IMR-90 (cell line): ENCODE measurements around the gene CNTLN. TPM values are rescaled to one million over a fixed set of nuclear protein-coding genes. Genes with fewer than 3 reads are reported as not detected.

ENCODE experiments used
- ATAC-seq: fragments of 200-7000 bp; cut with Tn5 transposase; 2 replicates; pipeline ENCODE4 v1.9.1; 2020; ENCODE audit warnings: low read depth, mild to moderate bottlenecking, moderate library complexity
- BruUV-seq: library from RNA; stranded (reverse); fragments of 400-500 nt; replicated peaks from 2 replicates; lab custom pipeline; 2021; lab: Mats Ljungman, UMichigan
- CTCF ChIA-PET: fragments of 300-600 bp; formaldehyde crosslinking; extraction: SDS; loops from one replicate; lab custom pipeline; 2021; ENCODE audit warnings: antibody characterized with exemption; lab: Yijun Ruan, JAX
- POLR2A ChIA-PET: fragments of 300-600 bp; sonication (Branson Sonifier 250); formaldehyde crosslinking; loops from one replicate; lab custom pipeline; 2022; ENCODE audit warnings: antibody characterized with exemption; ENCODE audit not compliant: unreplicated experiment; lab: Charles Lee
- DNase-seq: peaks from one replicate; pipeline ENCODE4 v3.0.0; 2013
- H2AFZ ChIP-seq: replicated peaks from 2 replicates; pipeline ENCODE3; 2013; ENCODE audit warnings: low read length, mild to moderate bottlenecking; ENCODE audit not compliant: poor library complexity
- H2AK5ac ChIP-seq: 2 replicates; pipeline ENCODE4 v1.6.1; 2013; ENCODE audit warnings: low read depth, low read length, inconsistent platforms
- H2AK9ac ChIP-seq: replicated peaks from 2 replicates; pipeline ENCODE3; 2013; ENCODE audit warnings: mild to moderate bottlenecking, low read depth, low read length, moderate library complexity; ENCODE audit not compliant: poor library complexity
- H2BK120ac ChIP-seq: 2 replicates; pipeline ENCODE4 v1.6.1; 2013; ENCODE audit warnings: low read depth, low read length, inconsistent platforms
- H2BK15ac ChIP-seq: 3 replicates; pipeline ENCODE4 v1.6.1; 2013; ENCODE audit warnings: low read depth, low read length, inconsistent platforms
- H2BK20ac ChIP-seq: 2 replicates; pipeline ENCODE4 v1.6.1; 2013; ENCODE audit warnings: low read depth, mild to moderate bottlenecking, inconsistent platforms, low read length, moderate library complexity
- H2BK5ac ChIP-seq: 2 replicates; pipeline ENCODE4 v1.6.1; 2013; ENCODE audit warnings: mild to moderate bottlenecking, low read depth, low read length, inconsistent platforms; ENCODE audit not compliant: poor library complexity, severe bottlenecking
- H3K14ac ChIP-seq: replicated peaks from 2 replicates; pipeline ENCODE4 v1.6.1; 2013; ENCODE audit warnings: low read depth, low read length, inconsistent platforms
- H3K18ac ChIP-seq: 2 replicates; pipeline ENCODE4 v1.6.1; 2013; ENCODE audit warnings: low read depth, low read length, control low read depth
- H3K23ac ChIP-seq: 2 replicates; pipeline ENCODE4 v1.6.1; 2013; ENCODE audit warnings: low read depth, low read length, inconsistent platforms
- H3K27ac ChIP-seq: 2 replicates; pipeline ENCODE4 v1.5.1; 2013; ENCODE audit warnings: mild to moderate bottlenecking, control low read depth, low read length; ENCODE audit not compliant: insufficient read depth
- H3K27me3 ChIP-seq: 2 replicates; pipeline ENCODE4 v1.6.1; 2013; ENCODE audit warnings: low read length; ENCODE audit not compliant: control insufficient read depth, insufficient read depth
- H3K36me3 ChIP-seq: 2 replicates; pipeline ENCODE4 v1.6.1; 2013; ENCODE audit warnings: low read length, mixed read lengths; ENCODE audit not compliant: control insufficient read depth, insufficient read depth
- H3K4ac ChIP-seq: 2 replicates; pipeline ENCODE4 v1.6.1; 2013; ENCODE audit warnings: low read depth, low read length, inconsistent platforms
- H3K4me1 ChIP-seq: 2 replicates; pipeline ENCODE4 v1.6.1; 2013; ENCODE audit warnings: low read length, mixed read lengths; ENCODE audit not compliant: control insufficient read depth, insufficient read depth
- H3K4me2 ChIP-seq: 2 replicates; pipeline ENCODE4 v1.6.1; 2013; ENCODE audit warnings: low read depth, mild to moderate bottlenecking, control low read depth, low read length, moderate library complexity
- H3K4me3 ChIP-seq: 2 replicates; pipeline ENCODE4 v1.5.1; 2013; ENCODE audit warnings: low read depth, mild to moderate bottlenecking, control low read depth, low read length, moderate library complexity; ENCODE audit not compliant: insufficient read depth
- H3K56ac ChIP-seq: 2 replicates; pipeline ENCODE4 v1.6.1; 2013; ENCODE audit warnings: low read length, inconsistent platforms; ENCODE audit not compliant: insufficient read depth; ENCODE audit errors: extremely low read depth
- H3K79me1 ChIP-seq, 2 experiments: 2 replicates each; pipeline ENCODE4 v1.6.1; 2013; ENCODE audit warnings: low read length in 2 of 2, inconsistent platforms in 1 of 2, low read depth in 1 of 2
- H3K9ac ChIP-seq: 2 replicates; pipeline ENCODE4 v1.6.1; 2013; ENCODE audit warnings: low read depth, low read length, control low read depth
- H3K9me1 ChIP-seq: 2 replicates; pipeline ENCODE4 v1.6.1; 2013; ENCODE audit warnings: low read length, inconsistent platforms; ENCODE audit not compliant: insufficient read depth
- H3K9me3 ChIP-seq: 2 replicates; pipeline ENCODE4 v1.6.1; 2013; ENCODE audit warnings: low read length; ENCODE audit not compliant: control insufficient read depth, insufficient read depth
- H4K20me1 ChIP-seq: 2 replicates; pipeline ENCODE4 v1.6.1; 2013; ENCODE audit warnings: low read length, inconsistent platforms; ENCODE audit not compliant: insufficient read depth
- H4K5ac ChIP-seq: 2 replicates; pipeline ENCODE4 v1.6.1; 2013; ENCODE audit warnings: mild to moderate bottlenecking, low read depth, low read length, control low read depth
- H4K8ac ChIP-seq, 2 experiments: 2 replicates each; pipeline ENCODE4 v1.6.1; 2013; ENCODE audit warnings: low read depth in 2 of 2, low read length in 2 of 2, control low read depth in 1 of 2, inconsistent platforms in 1 of 2
- H4K91ac ChIP-seq: 2 replicates; pipeline ENCODE4 v1.6.1; 2013; ENCODE audit warnings: low read depth, low read length, inconsistent platforms; ENCODE audit not compliant: insufficient read depth
- BHLHE40 ChIP-seq: fragments of 150-350 bp; IDR thresholded peaks from 2 replicates; pipeline ENCODE4 v1.6.1; 2016; ENCODE audit warnings: mild to moderate bottlenecking, low read depth, low read length
- CHD1 ChIP-seq: IDR thresholded peaks from 2 replicates; pipeline ENCODE4 v1.6.1; 2012; ENCODE audit warnings: low read depth, low read length, improper control_type of control experiment
- MXI1 ChIP-seq: IDR thresholded peaks from 2 replicates; pipeline ENCODE4 v1.6.1; 2012; ENCODE audit warnings: low read depth, mild to moderate bottlenecking, low read length, moderate library complexity, borderline replicate concordance
- NFE2L2 ChIP-seq: fragments of 150-350 bp; IDR thresholded peaks from 2 replicates; pipeline ENCODE4 v1.6.1; 2016; ENCODE audit warnings: low read depth, mild to moderate bottlenecking, low read length
- POLR2A ChIP-seq: IDR thresholded peaks from 2 replicates; pipeline ENCODE4 v1.6.1; 2012; ENCODE audit warnings: mild to moderate bottlenecking, low read depth, low read length
- RFX5 ChIP-seq: IDR thresholded peaks from 2 replicates; pipeline ENCODE4 v1.8.0; 2012; ENCODE audit warnings: low read depth, mild to moderate bottlenecking, low read length, moderate library complexity
- SMC3 ChIP-seq: fragments of 150-350 bp; IDR thresholded peaks from 2 replicates; pipeline ENCODE4 v1.6.1; 2016; ENCODE audit warnings: low read depth, mild to moderate bottlenecking, antibody characterized with exemption, low read length, moderate library complexity
- WGBS, 2 experiments: methylation state at CpG; one replicate each; pipeline versions ENCODE4 v1.1.5 to v1.1.7; 2013; ENCODE audit warnings: missing lambda C conversion rate in 2 of 2; ENCODE audit not compliant: insufficient read length in 1 of 2; ENCODE audit errors: extremely low coverage in 2 of 2; 5-methylcytosine and 5-hydroxymethylcytosine counted together
- dilution Hi-C: fragments of 300-500 bp; cut with HindIII; formaldehyde crosslinking; loops from one replicate; pipeline ENCODE4 v1.14.3; 2018; ENCODE audit warnings: low sequenced_read_pairs; ENCODE audit not compliant: unreplicated experiment
- in situ Hi-C: fragments of 300-500 bp; cut with MboI; formaldehyde crosslinking; loops from 3 replicates; pipeline ENCODE4 v1.14.3; 2019; ENCODE audit warnings: low sequenced_read_pairs, inconsistent platforms, mixed read lengths
- intact Hi-C: fragments of 100-400 bp; cut with micrococcal nuclease; formaldehyde crosslinking; loops from 2 replicates; pipeline ENCODE4 v1.10.0; 2022
- polyA plus RNA-seq, 3 experiments: library from polyadenylated mRNA; depleted of rRNA; stranded (reverse); fragments of >200 nt; gene quantifications; 2 replicates each; pipeline ENCODE4 v1.2.3, GENCODE V29; 2012; ENCODE audit warnings: low replicate concordance in 1 of 3
- total RNA-seq: library from RNA; depleted of rRNA; stranded (reverse); fragments of >200 nt; gene quantifications from 2 replicates; pipeline ENCODE4 v1.2.3, GENCODE V29; 2012
- TF ChIP-seq, protein P1 (sequence below): fragments of 150-350 bp; IDR thresholded peaks from 2 replicates; pipeline ENCODE4 v1.6.1; 2016; ENCODE audit warnings: low read depth, mild to moderate bottlenecking, low read length, moderate library complexity, borderline replicate concordance

CNTLN gene
- total and polyA plus RNA-seq, 2 of the 4 experiments (the other 2 are of a cell fraction), result 3.8 to 5.9 TPM

DNA sequence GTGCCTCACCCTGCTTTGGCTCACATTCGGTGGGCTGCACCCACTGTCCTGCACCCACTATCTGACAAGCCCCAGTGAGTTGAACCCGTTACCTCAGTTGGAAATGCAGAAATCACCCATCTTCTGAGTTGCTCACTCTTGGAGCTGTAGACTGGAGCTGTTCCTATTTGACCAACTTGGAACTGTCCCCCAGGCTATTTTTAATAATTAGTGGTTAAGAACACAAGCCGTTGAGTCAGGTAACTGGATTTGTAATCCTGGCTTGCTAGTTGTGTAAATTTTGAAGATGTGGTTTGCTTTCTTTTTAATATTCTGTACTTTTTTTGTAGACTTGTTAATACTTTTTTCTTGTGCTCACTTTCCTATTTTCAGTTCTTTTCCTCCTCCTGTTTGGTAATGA, 81.2 kb downstream of the CNTLN start:
- Histone ChIP-seq H3K27me3 (no peaks in the 10 kb centered on the region), H3K23ac (no peak overlapping the region), H2BK20ac (no peak overlapping the region), H3K4me2 (no peak overlapping the region), H3K4me1 (no peaks in the 10 kb centered on the region), H3K14ac (no peak overlapping the region), H2BK15ac (no peak overlapping the region), H3K27ac (no peak overlapping the region), H3K36me3 (no peaks in the 10 kb centered on the region), H2AK5ac (no peak overlapping the region), H3K18ac (no peak overlapping the region), H3K56ac (no peak overlapping the region), H4K5ac (no peak overlapping the region), H3K4ac (no peak overlapping the region), H3K79me1 (peaks cover 15 to 25% of the 10 kb centered on the region in 2 experiments), H4K91ac (no peak overlapping the region), H4K8ac (no peak overlapping the region), H3K9me3 (no peaks in the 10 kb centered on the region), H3K9me1 (peaks cover 4% of the 10 kb centered on the region), H2BK120ac (no peak overlapping the region), H4K20me1 (peaks cover 7% of the 10 kb centered on the region; the same call in 1 of the 2 replicates), H3K4me3 (no peak overlapping the region), H2AFZ (no peak overlapping the region), H2AK9ac (no peak overlapping the region), H2BK5ac (no peak overlapping the region), H3K9ac (no peak overlapping the region)
- intact Hi-C loops (no loop called here), in situ Hi-C loops (no loop called here), dilution Hi-C loops (no loop called here)
- no peak for TF ChIP-seq BHLHE40
- TF ChIP-seq POLR2A, result no peak
- no peak for TF ChIP-seq MXI1
- TF ChIP-seq CHD1, result no peak
- no peak for TF ChIP-seq RFX5
- TF ChIP-seq NFE2L2, result no peak
- TF ChIP-seq, protein P1, sequence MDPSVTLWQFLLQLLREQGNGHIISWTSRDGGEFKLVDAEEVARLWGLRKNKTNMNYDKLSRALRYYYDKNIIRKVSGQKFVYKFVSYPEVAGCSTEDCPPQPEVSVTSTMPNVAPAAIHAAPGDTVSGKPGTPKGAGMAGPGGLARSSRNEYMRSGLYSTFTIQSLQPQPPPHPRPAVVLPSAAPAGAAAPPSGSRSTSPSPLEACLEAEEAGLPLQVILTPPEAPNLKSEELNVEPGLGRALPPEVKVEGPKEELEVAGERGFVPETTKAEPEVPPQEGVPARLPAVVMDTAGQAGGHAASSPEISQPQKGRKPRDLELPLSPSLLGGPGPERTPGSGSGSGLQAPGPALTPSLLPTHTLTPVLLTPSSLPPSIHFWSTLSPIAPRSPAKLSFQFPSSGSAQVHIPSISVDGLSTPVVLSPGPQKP, result no peak
- TF ChIP-seq SMC3, result no peak
- no TSS peak for BruUV-seq
- ATAC-seq (no peak), DNase-seq (no peak)
- POLR2A ChIA-PET, result no interaction called here
- CTCF ChIA-PET, result interaction anchor here (1.0 kb wide), 1 partner anchor 13 kb away, joined by 3 read pairs; no protein-coding TSS in a partner anchor
- no CpG with 5 or more reads among the region's 3 CpGs for WGBS, 2 experiments
